ENCODE measurements around the gene KCTD16.

The KCTD16 gene

GRCh38 chr5:144451187-144451973, 280.7 kb downstream of the KCTD16 start:
- no peak for DNase-seq (ENCODE audit: extremely low read depth, low read depth)
- H3K4me3 ChIP-seq (replicated peaks; ENCODE audit: low read depth, low read length), result no peak overlapping the region

GRCh38 chr5:144453753-144454152, 283.1 kb downstream of the KCTD16 start:
- no peak for DNase-seq (ENCODE audit: extremely low read depth, low read depth)
- TF ChIP-seq CTCF (IDR thresholded peaks at IDR 0.05; ENCODE audit: low read depth, low read length, missing control alignments), result no peak
- H3K4me3 ChIP-seq (replicated peaks; ENCODE audit: low read depth, low read length), result no peak overlapping the region

More at GRCh38 chr5:144451187-144451973, 280.7 kb downstream of the KCTD16 start:
- TF ChIP-seq CTCF (IDR thresholded peaks at IDR 0.05; ENCODE audit: low read depth, low read length, missing control alignments), result no peak

DNA sequence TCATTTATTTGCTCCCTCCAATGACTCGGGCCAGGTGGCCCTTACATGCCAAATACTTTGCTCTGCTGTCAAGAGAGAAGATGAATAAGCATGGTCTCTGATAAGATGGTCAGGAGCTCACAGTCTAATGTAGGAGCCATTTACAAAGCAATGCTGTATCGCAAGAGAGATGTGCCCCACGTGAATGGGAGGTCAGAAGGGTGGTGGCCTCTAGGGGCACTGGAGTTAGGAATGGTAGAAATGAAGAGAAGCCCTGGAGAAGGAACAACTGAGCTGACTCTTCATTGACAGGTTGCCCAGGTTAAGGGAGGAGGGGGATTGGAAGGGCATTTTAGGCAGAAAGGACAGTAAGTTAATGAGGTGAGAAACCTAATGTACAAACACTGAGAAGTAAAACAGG, 286.5 kb downstream of the KCTD16 start:
- no peak for TF ChIP-seq CTCF (IDR thresholded peaks at IDR 0.05; ENCODE audit: low read depth, low read length, missing control alignments)
- no peak for DNase-seq (ENCODE audit: extremely low read depth, low read depth)
- no peak overlapping the region for H3K4me3 ChIP-seq (replicated peaks; ENCODE audit: low read depth, low read length)

- TF ChIP-seq CTCF (IDR thresholded peaks at IDR 0.05; ENCODE audit: low read depth, low read length, missing control alignments), result no peak
- DNase-seq (ENCODE audit: extremely low read depth, low read depth), result no peak
- no peak overlapping the region for H3K4me3 ChIP-seq (replicated peaks; ENCODE audit: low read depth, low read length)
Measured at GRCh38 chr5:144458216-144458615, 287.5 kb downstream of the KCTD16 start.

GRCh38 chr5:144460600-144460999, 289.9 kb downstream of the KCTD16 start:
- no peak for DNase-seq (ENCODE audit: extremely low read depth, low read depth)
- no peak for TF ChIP-seq CTCF (IDR thresholded peaks at IDR 0.05; ENCODE audit: low read depth, low read length, missing control alignments)
- H3K4me3 ChIP-seq (replicated peaks; ENCODE audit: low read depth, low read length), result no peak overlapping the region

DNA sequence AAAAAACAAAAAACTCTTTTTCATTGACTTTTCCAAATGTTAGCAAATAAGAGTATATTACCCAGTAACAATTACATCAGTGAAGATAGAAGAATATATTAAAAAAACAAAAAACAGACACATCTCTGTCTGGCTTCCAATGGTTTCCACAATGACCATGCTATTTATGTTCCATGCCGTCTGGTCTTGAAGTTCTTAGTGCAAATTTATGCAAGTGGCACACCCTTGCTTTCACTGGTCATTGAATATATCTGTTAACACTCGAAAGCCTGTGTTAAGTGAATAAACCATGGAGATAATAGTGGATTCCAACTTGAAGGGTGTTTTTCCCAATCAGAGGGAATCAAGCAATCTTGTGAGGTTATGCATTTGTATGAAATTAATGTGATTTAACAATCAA, 291.9 kb downstream of the KCTD16 start:
- no peak for DNase-seq (ENCODE audit: extremely low read depth, low read depth)
- no peak overlapping the region for H3K4me3 ChIP-seq (replicated peaks; ENCODE audit: low read depth, low read length)
- TF ChIP-seq CTCF (IDR thresholded peaks at IDR 0.05; ENCODE audit: low read depth, low read length, missing control alignments), result no peak
